Measurements from ENCODE around the gene KIAA1755. TPM values are rescaled to one million over a fixed set of nuclear protein-coding genes. Genes with fewer than 3 reads are reported as not detected.

The KIAA1755 gene
- total and polyA plus RNA-seq, 10 of the 15 experiments (the other 5 are each of a cell fraction or from before 2014, with no cell fraction given) = not detected

- POLR2A ChIA-PET = no interaction called here
- H3K9ac ChIP-seq (ENCODE audit: control insufficient read depth, insufficient read depth, low read length) = no peak overlapping the region
- 25% methylated on average over 6 of the region's 6 CpGs for WGBS (ENCODE audit: insufficient coverage, insufficient replicate concordance, low lambda C conversion rate, missing lambda C conversion rate)
- ATAC-seq (no peak), DNase-seq (ENCODE audit: low read depth, low spot score) (no peak), FAIRE-seq (no peak)
- no peak overlapping the region for H3K27ac ChIP-seq (ENCODE audit: control insufficient read depth, insufficient read depth)
- no TSS peak for BruUV-seq (replicated peaks)
- H3K4me2 ChIP-seq (ENCODE audit: control insufficient read depth, insufficient read depth) = no peak overlapping the region
- H3K79me2 ChIP-seq (ENCODE audit: control insufficient read depth, insufficient read depth, low read length) = no peaks in the 10 kb centered on the region
- no peaks in the 10 kb centered on the region for H3K36me3 ChIP-seq (ENCODE audit: control insufficient read depth in 2 of 2, insufficient read depth in 2 of 2, low read length in 1 of 2)
- TF ChIP-seq BMI1 (IDR thresholded peaks at IDR 0.05; ENCODE audit: borderline replicate concordance) (peak; percentile 26; the same call in 1 of the 2 replicates), E2F4 (IDR thresholded peaks at IDR 0.05; ENCODE audit: low read depth, low read length) (no peak)
- H3K27me3 ChIP-seq (replicated peaks in 1 of 2; ENCODE audit: control insufficient read depth in 2 of 2, insufficient read depth in 2 of 2, low read length in 1 of 2) = no peaks in the 10 kb centered on the region; a peak in 1 of 4 replicates
- H4K20me1 ChIP-seq (ENCODE audit: control insufficient read depth, insufficient read depth) = no peaks in the 10 kb centered on the region
- H3K4me3 ChIP-seq = no peak overlapping the region
- H3K4me1 ChIP-seq (ENCODE audit: control insufficient read depth, insufficient read depth, low read length) = no peaks in the 10 kb centered on the region
- SMC1A ChIA-PET (ENCODE audit: uncharacterized antibody, unreplicated experiment) = interaction anchor here (0.9 to 2.7 kb wide), 2 partner anchors 9 to 11 kb away, joined by 4 to 11 read pairs; no protein-coding TSS in a partner anchor
- in situ Hi-C loops (cut with MboI) (loop anchor here (5.0 kb wide), 1 partner anchor 153 kb away; no protein-coding TSS in a partner anchor), intact Hi-C loops (cut with micrococcal nuclease; ENCODE audit: unreplicated experiment) (no loop called here)
- CTCF ChIA-PET = interaction anchor here (2.1 to 5.1 kb wide), 2 partner anchors 10 to 137 kb away, joined by 8 to 27 read pairs; no protein-coding TSS in a partner anchor
- no peaks in the 10 kb centered on the region for H3K9me3 ChIP-seq (replicated peaks; ENCODE audit: control insufficient read depth, insufficient read depth, low read length)
- H2AFZ ChIP-seq (ENCODE audit: control insufficient read depth, low read depth, low read length) = no peak overlapping the region
- RAD21 ChIA-PET (ENCODE audit: unreplicated experiment) = interaction anchor here (1.7 kb wide), 1 partner anchor 11 kb away, joined by 3 read pairs; no protein-coding TSS in a partner anchor
Observed at GRCh38 chr20:38210741-38211140, 49.8 kb downstream of the KIAA1755 start.

GRCh38 chr20:38209736-38210405, 50.7 kb downstream of the KIAA1755 start:
- ChIA-PET SMC1A (ENCODE audit: uncharacterized antibody, unreplicated experiment) (interaction anchor here (0.9 to 2.7 kb wide), 2 partner anchors 8 to 12 kb away, joined by 4 to 11 read pairs; no protein-coding TSS in a partner anchor), POLR2A (no interaction called here), CTCF (interaction anchor here (2.1 to 5.1 kb wide), 2 partner anchors 11 to 136 kb away, joined by 8 to 27 read pairs; no protein-coding TSS in a partner anchor), RAD21 (ENCODE audit: unreplicated experiment) (interaction anchor here (1.7 kb wide), 1 partner anchor 12 kb away, joined by 3 read pairs; no protein-coding TSS in a partner anchor)
- Histone ChIP-seq H3K4me1 (ENCODE audit: control insufficient read depth, insufficient read depth, low read length) (no peaks in the 10 kb centered on the region), H3K9me3 (replicated peaks; ENCODE audit: control insufficient read depth, insufficient read depth, low read length) (no peaks in the 10 kb centered on the region), H3K4me2 (ENCODE audit: control insufficient read depth, insufficient read depth) (no peak overlapping the region), H3K79me2 (ENCODE audit: control insufficient read depth, insufficient read depth, low read length) (no peaks in the 10 kb centered on the region), H3K4me3 (no peak overlapping the region), H3K36me3 (ENCODE audit: control insufficient read depth in 2 of 2, insufficient read depth in 2 of 2, low read length in 1 of 2) (no peaks in the 10 kb centered on the region), H3K27me3 (replicated peaks in 1 of 2; ENCODE audit: control insufficient read depth in 2 of 2, insufficient read depth in 2 of 2, low read length in 1 of 2) (no peaks in the 10 kb centered on the region; a peak in 1 of 4 replicates), H4K20me1 (ENCODE audit: control insufficient read depth, insufficient read depth) (no peaks in the 10 kb centered on the region), H3K27ac (ENCODE audit: control insufficient read depth, insufficient read depth) (no peak overlapping the region), H3K9ac (ENCODE audit: control insufficient read depth, insufficient read depth, low read length) (no peak overlapping the region), H2AFZ (ENCODE audit: control insufficient read depth, low read depth, low read length) (no peak overlapping the region)
- no peak for FAIRE-seq
- in situ Hi-C loops (cut with MboI) (loop anchor here (5.0 kb wide), 1 partner anchor 153 kb away; no protein-coding TSS in a partner anchor), intact Hi-C loops (cut with micrococcal nuclease; ENCODE audit: unreplicated experiment) (no loop called here)
- no TSS peak for BruUV-seq (replicated peaks)
- ATAC-seq = no peak
- WGBS (ENCODE audit: insufficient coverage, insufficient replicate concordance, low lambda C conversion rate, missing lambda C conversion rate) = 44% methylated on average over 3 of the region's 3 CpGs
- DNase-seq (ENCODE audit: low read depth, low spot score) = no peak
- TF ChIP-seq ESRRA (IDR thresholded peaks at IDR 0.05; ENCODE audit: low read length) = no peak
- TF ChIP-seq STAT1 (conservative IDR thresholded peaks at IDR 0.05) = no peak

Data from GM12878 (cell line).